ENCODE measurements around the gene CYB561.

Gene CYB561

DNA sequence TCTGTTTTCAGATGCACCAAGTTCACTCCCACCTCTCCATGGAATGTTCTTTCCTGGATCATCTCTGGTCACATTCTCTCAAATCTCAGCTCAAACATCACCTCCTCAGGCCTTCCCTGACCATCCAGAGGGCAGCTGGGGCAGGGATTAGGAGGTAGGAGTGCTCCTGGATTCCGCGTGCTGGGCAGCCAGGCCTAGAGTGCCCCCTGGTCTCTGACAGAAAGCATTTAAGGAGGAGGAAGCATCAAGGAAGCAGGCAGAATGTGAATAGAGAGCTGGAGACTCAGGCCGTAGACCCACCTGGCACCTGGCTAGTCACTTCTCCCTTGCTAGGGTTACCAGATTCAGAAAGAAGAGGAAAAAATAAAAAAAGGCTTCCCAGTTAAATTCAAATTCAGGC is 2.5 kb upstream of the CYB561 start:
- H3K79me2 ChIP-seq (ENCODE audit: insufficient read depth, low read length), result no peaks in the 10 kb centered on the region
- no peak for TF ChIP-seq EZH2phosphoT487 (IDR thresholded peaks at IDR 0.05; ENCODE audit: borderline replicate concordance)
- TF ChIP-seq, protein P1, sequence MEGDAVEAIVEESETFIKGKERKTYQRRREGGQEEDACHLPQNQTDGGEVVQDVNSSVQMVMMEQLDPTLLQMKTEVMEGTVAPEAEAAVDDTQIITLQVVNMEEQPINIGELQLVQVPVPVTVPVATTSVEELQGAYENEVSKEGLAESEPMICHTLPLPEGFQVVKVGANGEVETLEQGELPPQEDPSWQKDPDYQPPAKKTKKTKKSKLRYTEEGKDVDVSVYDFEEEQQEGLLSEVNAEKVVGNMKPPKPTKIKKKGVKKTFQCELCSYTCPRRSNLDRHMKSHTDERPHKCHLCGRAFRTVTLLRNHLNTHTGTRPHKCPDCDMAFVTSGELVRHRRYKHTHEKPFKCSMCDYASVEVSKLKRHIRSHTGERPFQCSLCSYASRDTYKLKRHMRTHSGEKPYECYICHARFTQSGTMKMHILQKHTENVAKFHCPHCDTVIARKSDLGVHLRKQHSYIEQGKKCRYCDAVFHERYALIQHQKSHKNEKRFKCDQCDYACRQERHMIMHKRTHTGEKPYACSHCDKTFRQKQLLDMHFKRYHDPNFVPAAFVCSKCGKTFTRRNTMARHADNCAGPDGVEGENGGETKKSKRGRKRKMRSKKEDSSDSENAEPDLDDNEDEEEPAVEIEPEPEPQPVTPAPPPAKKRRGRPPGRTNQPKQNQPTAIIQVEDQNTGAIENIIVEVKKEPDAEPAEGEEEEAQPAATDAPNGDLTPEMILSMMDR (conservative IDR thresholded peaks at IDR 0.05; ENCODE audit: low read length), result no peak
- no peaks in the 10 kb centered on the region for H3K9me3 ChIP-seq (ENCODE audit: insufficient read depth, low read depth, low read length)
- H3K4me3 ChIP-seq (ENCODE audit: low read length, poor library complexity, severe bottlenecking), result no peak overlapping the region
- H3K4me2 ChIP-seq (ENCODE audit: low read depth, low read length, poor library complexity, severe bottlenecking), result no peak overlapping the region
- H4K20me1 ChIP-seq (ENCODE audit: insufficient read depth, low read length, poor library complexity, severe bottlenecking), result no peaks in the 10 kb centered on the region
- H3K9me2 ChIP-seq (replicated peaks; ENCODE audit: low read depth, low read length), result no peaks in the 10 kb centered on the region
- no peak overlapping the region for H3K9ac ChIP-seq (ENCODE audit: low read depth, low read length, poor library complexity, severe bottlenecking)
- H3K27me3 ChIP-seq (ENCODE audit: insufficient read depth, low read length, poor library complexity, severe bottlenecking), result no peaks in the 10 kb centered on the region
- H3K36me3 ChIP-seq (ENCODE audit: insufficient read depth, low read length), result no peaks in the 10 kb centered on the region
- peaks cover 49% of the 10 kb centered on the region for H3K4me1 ChIP-seq (ENCODE audit: insufficient read depth, low read length, poor library complexity, severe bottlenecking)
- H2AFZ ChIP-seq (ENCODE audit: low read length), result no peak overlapping the region
- no peaks in the 10 kb centered on the region for H3F3A ChIP-seq (ENCODE audit: low read depth)

DNA sequence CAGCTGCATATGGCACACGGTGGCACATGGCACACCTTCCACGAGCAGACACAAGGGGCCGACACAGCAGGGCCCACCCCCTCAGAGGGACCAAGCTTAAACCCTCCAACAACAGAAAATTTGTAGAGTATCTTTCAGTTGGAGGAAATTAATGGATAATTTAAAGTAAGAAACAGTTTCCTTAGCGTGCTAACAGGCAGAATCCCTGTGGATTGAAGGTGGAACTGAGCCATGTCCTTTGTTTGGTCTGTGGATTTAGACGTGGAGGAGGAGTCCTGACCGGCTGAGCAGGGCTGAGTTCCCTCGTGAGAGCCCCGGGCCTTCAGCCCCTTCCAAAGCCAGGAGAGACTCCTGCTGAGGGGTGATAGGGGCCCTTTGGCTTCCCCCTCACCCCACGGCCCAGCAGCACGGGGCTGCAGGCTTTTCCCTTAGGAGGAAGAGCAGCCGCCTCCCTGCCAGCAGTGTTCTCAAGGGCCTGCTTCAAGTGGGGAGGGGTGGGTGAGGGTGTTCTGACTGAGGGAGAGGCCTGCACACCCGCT is 1.4 kb upstream of the CYB561 start:
- H4K20me1 ChIP-seq (ENCODE audit: insufficient read depth, low read length, poor library complexity, severe bottlenecking), result no peaks in the 10 kb centered on the region
- no peaks in the 10 kb centered on the region for H3F3A ChIP-seq (ENCODE audit: low read depth)
- peak overlapping the region; percentile 61 for H3K9ac ChIP-seq (ENCODE audit: low read depth, low read length, poor library complexity, severe bottlenecking)
- no peaks in the 10 kb centered on the region for H3K9me2 ChIP-seq (replicated peaks; ENCODE audit: low read depth, low read length)
- H3K4me2 ChIP-seq (ENCODE audit: low read depth, low read length, poor library complexity, severe bottlenecking), result peak overlapping the region; percentile 51
- no peak for TF ChIP-seq EZH2phosphoT487 (IDR thresholded peaks at IDR 0.05; ENCODE audit: borderline replicate concordance)
- TF ChIP-seq, protein P1 (conservative IDR thresholded peaks at IDR 0.05; ENCODE audit: low read length), result no peak
- H2AFZ ChIP-seq (ENCODE audit: low read length), result peak overlapping the region; percentile 55; the same call in 1 of the 2 replicates
- no peaks in the 10 kb centered on the region for H3K36me3 ChIP-seq (ENCODE audit: insufficient read depth, low read length)
- H3K9me3 ChIP-seq (ENCODE audit: insufficient read depth, low read depth, low read length), result no peaks in the 10 kb centered on the region
- H3K4me3 ChIP-seq (ENCODE audit: low read length, poor library complexity, severe bottlenecking), result peak overlapping the region; percentile 42
- H3K4me1 ChIP-seq (ENCODE audit: insufficient read depth, low read length, poor library complexity, severe bottlenecking), result peaks cover 42% of the 10 kb centered on the region
- no peaks in the 10 kb centered on the region for H3K79me2 ChIP-seq (ENCODE audit: insufficient read depth, low read length)
- H3K27me3 ChIP-seq (ENCODE audit: insufficient read depth, low read length, poor library complexity, severe bottlenecking), result no peaks in the 10 kb centered on the region

DNA sequence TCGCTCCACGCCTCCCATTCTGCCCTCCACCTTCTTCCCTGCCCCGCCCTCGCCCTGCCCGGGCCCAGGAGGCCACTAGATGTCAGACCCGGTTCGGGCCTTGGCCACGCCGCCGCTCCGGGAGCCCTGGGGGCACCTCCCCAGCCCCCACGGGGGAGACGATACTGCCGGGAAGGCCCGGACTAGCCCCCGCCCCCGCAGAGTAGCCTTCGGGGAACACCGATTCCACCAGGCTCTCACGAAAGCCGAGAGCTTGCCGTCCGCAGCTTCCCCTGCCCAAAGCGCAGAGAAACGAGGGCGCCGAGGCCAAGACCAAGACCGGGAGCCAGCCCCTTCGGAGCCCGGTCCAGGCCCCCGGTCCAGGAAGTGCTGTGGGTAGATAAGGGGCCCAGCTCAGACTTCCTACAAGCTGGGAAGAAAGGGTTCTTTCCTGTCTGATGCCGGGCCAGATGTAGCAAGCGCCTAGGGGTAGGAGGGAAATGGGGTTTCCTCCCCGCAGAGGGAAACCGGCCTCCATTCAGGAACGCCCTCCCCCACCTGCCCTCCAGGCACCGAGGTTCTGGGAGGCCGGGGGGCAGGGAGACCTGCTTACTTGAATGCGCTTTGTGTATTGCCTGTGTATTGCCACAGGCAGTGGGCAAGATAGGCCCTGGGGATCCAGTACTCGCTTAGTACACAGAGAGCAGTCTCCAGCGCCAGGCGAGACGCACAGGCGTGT is 806 bp upstream of the CYB561 start:
- peak overlapping the region; percentile 55; the same call in 1 of the 2 replicates for H2AFZ ChIP-seq (ENCODE audit: low read length)
- H3K79me2 ChIP-seq (ENCODE audit: insufficient read depth, low read length), result no peaks in the 10 kb centered on the region
- no peaks in the 10 kb centered on the region for H3K27me3 ChIP-seq (ENCODE audit: insufficient read depth, low read length, poor library complexity, severe bottlenecking)
- no peaks in the 10 kb centered on the region for H3K36me3 ChIP-seq (ENCODE audit: insufficient read depth, low read length)
- H3K4me2 ChIP-seq (ENCODE audit: low read depth, low read length, poor library complexity, severe bottlenecking), result peak overlapping the region; percentile 51
- H3K9ac ChIP-seq (ENCODE audit: low read depth, low read length, poor library complexity, severe bottlenecking), result peak overlapping the region; percentile 61
- TF ChIP-seq, protein P1 (conservative IDR thresholded peaks at IDR 0.05; ENCODE audit: low read length), result no peak
- no peak for TF ChIP-seq EZH2phosphoT487 (IDR thresholded peaks at IDR 0.05; ENCODE audit: borderline replicate concordance)
- no peaks in the 10 kb centered on the region for H3K9me2 ChIP-seq (replicated peaks; ENCODE audit: low read depth, low read length)
- H3K4me1 ChIP-seq (ENCODE audit: insufficient read depth, low read length, poor library complexity, severe bottlenecking), result peaks cover 38% of the 10 kb centered on the region
- no peaks in the 10 kb centered on the region for H4K20me1 ChIP-seq (ENCODE audit: insufficient read depth, low read length, poor library complexity, severe bottlenecking)
- no peaks in the 10 kb centered on the region for H3F3A ChIP-seq (ENCODE audit: low read depth)
- H3K9me3 ChIP-seq (ENCODE audit: insufficient read depth, low read depth, low read length), result no peaks in the 10 kb centered on the region
- H3K4me3 ChIP-seq (ENCODE audit: low read length, poor library complexity, severe bottlenecking), result peak overlapping the region; percentile 42

Measured in Loucy (cell line).